ENCODE measurements around the gene PDCD7.

DNA sequence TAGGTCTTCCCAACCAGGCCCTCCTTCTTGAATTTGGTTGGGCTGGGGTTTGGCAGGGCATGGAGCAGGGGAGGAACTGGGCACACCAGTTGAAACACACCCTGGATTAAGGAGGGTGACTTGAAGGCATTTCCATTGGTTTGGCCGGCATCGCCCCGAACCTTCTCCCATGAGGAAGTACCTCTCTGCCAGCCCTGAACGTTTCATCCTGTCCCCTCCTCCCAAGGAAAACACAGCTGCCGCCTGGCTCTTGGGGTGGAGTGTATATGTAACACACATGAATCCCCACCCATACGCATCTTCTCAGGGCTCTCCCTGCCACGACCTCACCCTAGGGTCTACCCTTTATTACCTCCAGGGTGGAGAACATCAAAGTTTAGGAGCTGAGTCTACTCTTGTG, 33.2 kb downstream of the PDCD7 start:
- TF ChIP-seq EZH2phosphoT487 (IDR thresholded peaks at IDR 0.05; ENCODE audit: borderline replicate concordance) = no peak
- TF ChIP-seq, protein P1, sequence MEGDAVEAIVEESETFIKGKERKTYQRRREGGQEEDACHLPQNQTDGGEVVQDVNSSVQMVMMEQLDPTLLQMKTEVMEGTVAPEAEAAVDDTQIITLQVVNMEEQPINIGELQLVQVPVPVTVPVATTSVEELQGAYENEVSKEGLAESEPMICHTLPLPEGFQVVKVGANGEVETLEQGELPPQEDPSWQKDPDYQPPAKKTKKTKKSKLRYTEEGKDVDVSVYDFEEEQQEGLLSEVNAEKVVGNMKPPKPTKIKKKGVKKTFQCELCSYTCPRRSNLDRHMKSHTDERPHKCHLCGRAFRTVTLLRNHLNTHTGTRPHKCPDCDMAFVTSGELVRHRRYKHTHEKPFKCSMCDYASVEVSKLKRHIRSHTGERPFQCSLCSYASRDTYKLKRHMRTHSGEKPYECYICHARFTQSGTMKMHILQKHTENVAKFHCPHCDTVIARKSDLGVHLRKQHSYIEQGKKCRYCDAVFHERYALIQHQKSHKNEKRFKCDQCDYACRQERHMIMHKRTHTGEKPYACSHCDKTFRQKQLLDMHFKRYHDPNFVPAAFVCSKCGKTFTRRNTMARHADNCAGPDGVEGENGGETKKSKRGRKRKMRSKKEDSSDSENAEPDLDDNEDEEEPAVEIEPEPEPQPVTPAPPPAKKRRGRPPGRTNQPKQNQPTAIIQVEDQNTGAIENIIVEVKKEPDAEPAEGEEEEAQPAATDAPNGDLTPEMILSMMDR (conservative IDR thresholded peaks at IDR 0.05; ENCODE audit: low read length) = no peak

Measured in Loucy (cell line).